Measurements from ENCODE around the gene SLAMF8.

Gene SLAMF8

GRCh38 chr1:159873530-159874143 lies 47.0 kb downstream of the SLAMF8 start:
- DNase-seq = no peak

DNA sequence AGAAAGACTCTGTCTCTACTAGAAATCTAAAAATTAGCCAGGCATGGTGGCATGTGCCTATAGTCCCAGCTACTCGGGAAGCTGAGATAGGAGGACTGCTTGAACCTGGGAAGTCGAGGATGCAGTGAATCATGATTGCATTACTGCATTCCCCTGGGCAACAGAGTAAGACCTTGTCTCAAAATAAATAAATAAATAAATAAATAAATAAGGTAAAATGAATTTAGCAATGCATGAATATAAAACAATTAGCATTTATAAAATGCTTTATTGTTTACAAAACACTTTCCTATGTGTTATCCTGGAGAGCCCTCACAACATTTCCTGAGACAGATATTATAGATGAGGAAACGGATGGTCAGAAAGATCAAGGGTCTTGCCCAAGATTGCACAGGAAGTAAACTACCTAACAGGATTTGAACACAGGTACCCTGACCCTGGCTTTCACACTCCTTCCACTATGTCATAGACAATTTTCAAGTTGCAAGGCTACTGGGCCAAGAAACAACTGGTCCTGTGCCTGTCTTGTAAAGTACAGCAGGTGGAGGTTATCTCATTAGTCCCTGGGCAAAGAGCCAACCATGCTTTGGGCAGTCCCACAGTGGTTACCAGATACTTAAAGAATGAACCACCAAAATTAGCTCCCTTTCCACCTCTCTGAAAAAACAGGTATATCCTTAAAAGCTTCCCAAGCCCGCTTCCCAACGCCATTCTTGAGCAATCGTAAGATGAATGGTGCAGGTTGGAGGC lies 51.2 kb downstream of the SLAMF8 start:
- DNase-seq = no peak

- DNase-seq = no peak
Measured at GRCh38 chr1:159879136-159879535, 52.5 kb downstream of the SLAMF8 start.

DNA sequence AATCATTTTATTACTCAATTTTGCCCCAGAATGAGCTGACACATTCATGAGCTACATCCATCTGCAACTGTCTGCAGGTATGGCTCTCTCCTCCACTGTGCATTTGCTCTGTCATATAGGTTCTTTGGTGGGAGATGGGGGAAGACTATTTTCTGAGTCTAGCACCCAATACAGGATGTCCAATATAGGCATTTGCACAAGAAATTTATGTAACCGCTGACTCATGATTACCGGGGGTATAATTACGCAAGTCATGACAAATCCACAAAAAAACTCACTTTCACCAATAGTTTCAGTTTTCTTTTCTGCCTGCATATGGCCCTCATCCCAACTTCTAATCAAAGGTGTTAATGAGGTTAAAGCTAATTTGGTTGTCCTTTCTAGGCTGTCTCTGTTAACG lies 53.3 kb downstream of the SLAMF8 start:
- no peak for DNase-seq

- no peak for DNase-seq
Measured at GRCh38 chr1:159880430-159880829, 53.8 kb downstream of the SLAMF8 start.

DNA sequence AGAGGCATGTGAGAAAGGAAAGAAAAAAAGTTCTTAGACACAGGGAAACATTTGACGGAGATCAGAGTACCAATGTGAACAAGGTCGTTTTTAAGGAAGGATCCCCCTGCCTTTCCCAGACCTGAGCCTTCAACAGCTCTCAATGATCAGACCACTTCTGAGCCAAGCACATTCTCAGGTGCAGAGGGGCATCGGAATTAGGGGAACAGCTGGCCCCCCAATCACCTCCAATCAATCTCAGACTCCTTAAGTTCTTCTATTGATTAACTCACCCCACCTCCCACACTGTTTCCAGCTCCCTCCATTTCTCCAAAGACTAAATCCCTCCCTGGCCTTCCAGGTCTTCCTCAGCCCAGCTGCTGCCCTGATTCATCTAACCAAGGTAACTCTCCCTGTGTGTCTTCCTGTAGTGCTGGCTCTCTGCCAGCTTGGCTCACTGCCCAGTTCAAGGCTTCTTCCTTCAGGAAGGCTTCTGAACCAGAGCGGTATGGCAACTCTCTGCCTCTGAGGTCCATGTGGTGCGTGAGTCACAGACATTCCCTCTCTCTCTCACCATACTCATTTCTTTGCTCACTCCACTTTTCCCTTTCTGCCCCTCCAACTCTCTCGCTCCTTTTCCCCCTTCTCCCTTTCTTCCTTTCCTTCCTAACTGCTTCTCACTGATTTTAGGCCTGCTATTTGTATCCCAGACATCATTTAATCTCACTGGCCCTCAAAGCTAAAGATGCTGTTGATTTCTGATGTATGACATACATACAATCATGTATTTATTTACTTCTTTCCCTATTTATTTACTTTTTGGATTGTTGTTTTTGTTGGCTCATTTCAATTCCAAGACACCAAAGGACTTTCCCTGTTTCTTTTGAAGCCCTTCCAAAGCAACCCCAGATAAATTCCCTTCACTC lies 55.2 kb downstream of the SLAMF8 start:
- no peak for DNase-seq

GRCh38 chr1:159882527-159882862 lies 55.8 kb downstream of the SLAMF8 start:
- DNase-seq = no peak

- DNase-seq = no peak
Measured at GRCh38 chr1:159883134-159883533, 56.5 kb downstream of the SLAMF8 start.

DNA sequence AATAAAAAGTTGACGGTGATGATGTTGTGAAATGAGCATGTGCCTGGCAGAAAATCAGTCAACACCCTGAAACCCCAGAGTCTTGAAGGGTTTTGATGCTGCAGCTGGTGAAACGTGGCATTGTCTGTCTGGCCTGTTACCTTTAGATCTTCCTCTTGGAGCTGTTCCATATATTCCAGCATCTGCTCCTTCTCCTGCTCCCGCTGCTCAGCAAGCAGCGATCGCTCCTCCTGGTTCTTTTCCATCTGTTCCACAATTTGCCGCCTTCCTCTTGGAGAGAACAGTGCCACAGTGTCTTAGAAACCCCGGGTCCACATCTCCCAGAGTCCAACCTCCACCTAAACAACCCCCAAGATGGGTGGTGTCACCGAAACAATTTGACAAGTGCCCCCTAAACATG lies 57.6 kb downstream of the SLAMF8 start:
- DNase-seq = no peak

All from GDM1 (cell line).